Stomach (tissue), 9 donors: Measurements from ENCODE around the gene RBPJ. TPM values are rescaled to one million over a fixed set of nuclear protein-coding genes. Genes with fewer than 3 reads are reported as not detected.

Experiments
- DNase-seq, 2 donors: peaks; one replicate each; pipeline versions ENCODE4 v3.0.0 to v3.0.0-alpha.2; 2013 to 2019
- H3K27ac ChIP-seq, 5 donors: fragments of 200-600 bp in 4 of 5; sonication (generic) in 4 of 5; one replicate each; pipeline ENCODE4 v1.5.1; 2013 to 2019; ENCODE audit warnings: mild to moderate bottlenecking in 1 of 5, moderate library complexity in 1 of 5
- H3K27me3 ChIP-seq, 3 donors: fragments of 200-600 bp; sonication (generic); one replicate each; pipeline ENCODE4 v1.5.1; 2017 to 2019; ENCODE audit warnings: mixed run types in 1 of 3
- H3K36me3 ChIP-seq, 4 donors: fragments of 200-600 bp; sonication (generic); 1 replicate in 3 of 4; 2 replicates in 1 of 4; pipeline ENCODE4 v1.5.1; 2016 to 2019
- H3K4me1 ChIP-seq, 4 donors: fragments of 200-600 bp; sonication (generic); one replicate each; pipeline ENCODE4 v1.5.1; 2016 to 2019
- H3K4me3 ChIP-seq, 4 donors: fragments of 200-600 bp; sonication (generic) in 3 of 4; one replicate each; pipeline ENCODE4 v1.5.1; 2016 to 2019; ENCODE audit warnings: mild to moderate bottlenecking in 1 of 4
- H3K9me3 ChIP-seq, 4 donors: fragments of 200-600 bp; sonication (generic); one replicate each; pipeline ENCODE4 v1.5.1; 2016 to 2019
- EP300 ChIP-seq: sonication (generic); formaldehyde crosslinking; IDR thresholded peaks from one replicate; pipeline ENCODE4 v1.6.1; 2017; ENCODE audit warnings: antibody characterized with exemption
- POLR2A ChIP-seq, 4 donors: fragments of 450-650 bp; IDR thresholded peaks; one replicate each; pipeline ENCODE4 v1.6.1; 2016; ENCODE audit warnings: antibody characterized with exemption in 4 of 4, control low read depth in 2 of 4, mild to moderate bottlenecking in 1 of 4, moderate library complexity in 1 of 4
- POLR2AphosphoS5 ChIP-seq, 3 donors: sonication (generic); formaldehyde crosslinking; IDR thresholded peaks; one replicate each; pipeline ENCODE4 v1.6.1; 2016; ENCODE audit warnings: antibody characterized with exemption in 3 of 3
- WGBS, 5 donors: extraction: QIAGEN DNeasy Blood & Tissue Kit in 3 of 5; methylation state at CpG; one replicate each; pipeline versions ENCODE4 v1.1.5 to v1.1.7; 2013 to 2018; 5-methylcytosine and 5-hydroxymethylcytosine counted together
- intact Hi-C: fragments of 100-400 bp; cut with DNase I; formaldehyde crosslinking; loops from one replicate; pipeline ENCODE4 v1.15.1; 2023; ENCODE audit warnings: low total_unique reads
- polyA plus RNA-seq, 3 donors: library from polyadenylated mRNA; stranded (reverse); fragments of 200-250 nt; gene quantifications; one replicate each; pipeline ENCODE4 v1.2.3, GENCODE V29; 2013
- total RNA-seq, 5 donors: library from RNA; depleted of rRNA; stranded (reverse); fragments of >200 nt; gene quantifications; one replicate each; pipeline versions ENCODE4 v1.1.0 to v1.2.3, GENCODE V29; 2014 to 2016
- TF ChIP-seq, protein P1 (sequence below), 7 experiments: fragments of 450-650 bp in 4 of 7; fragments of 200-600 bp in 3 of 7; sonication (generic) in 3 of 7; IDR thresholded peaks; one replicate each; pipeline ENCODE4 v1.5.1; 2016 to 2019; ENCODE audit warnings: antibody characterized with exemption in 7 of 7, control low read depth in 2 of 7, mild to moderate bottlenecking in 1 of 7
- donor health status: healthy with polysubstance abuse.
- donor health status: Bipolar disorder and iron deficiency.
- donor health status: healthy.

The RBPJ gene
- total and polyA plus RNA-seq, 8 donors, result 23.2 to 184 (median 45.8) TPM

DNA sequence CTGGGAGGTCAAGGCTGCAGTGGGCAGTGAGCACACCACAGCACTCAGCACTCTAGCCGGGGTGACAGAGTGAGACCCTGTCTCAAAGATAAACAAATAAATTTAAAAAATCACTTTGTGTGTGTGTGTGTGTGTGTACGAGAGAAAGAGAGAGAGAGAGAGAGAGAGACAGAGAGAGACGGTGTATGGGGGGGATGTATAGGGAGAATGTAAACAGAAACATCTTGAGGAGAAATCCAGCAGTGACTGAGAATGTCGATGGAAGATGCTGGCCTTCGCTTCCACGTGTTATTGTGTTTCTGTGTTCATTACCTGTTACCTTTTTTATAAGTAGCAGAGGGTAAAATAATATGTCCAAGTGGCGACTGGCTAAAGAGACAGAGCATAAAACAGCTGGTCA is 23.6 kb upstream of the RBPJ start:
- no peak for TF ChIP-seq POLR2AphosphoS5 (IDR thresholded peaks at IDR 0.05)
- no peak for TF ChIP-seq POLR2A (IDR thresholded peaks at IDR 0.05)
- TF ChIP-seq, protein P1, sequence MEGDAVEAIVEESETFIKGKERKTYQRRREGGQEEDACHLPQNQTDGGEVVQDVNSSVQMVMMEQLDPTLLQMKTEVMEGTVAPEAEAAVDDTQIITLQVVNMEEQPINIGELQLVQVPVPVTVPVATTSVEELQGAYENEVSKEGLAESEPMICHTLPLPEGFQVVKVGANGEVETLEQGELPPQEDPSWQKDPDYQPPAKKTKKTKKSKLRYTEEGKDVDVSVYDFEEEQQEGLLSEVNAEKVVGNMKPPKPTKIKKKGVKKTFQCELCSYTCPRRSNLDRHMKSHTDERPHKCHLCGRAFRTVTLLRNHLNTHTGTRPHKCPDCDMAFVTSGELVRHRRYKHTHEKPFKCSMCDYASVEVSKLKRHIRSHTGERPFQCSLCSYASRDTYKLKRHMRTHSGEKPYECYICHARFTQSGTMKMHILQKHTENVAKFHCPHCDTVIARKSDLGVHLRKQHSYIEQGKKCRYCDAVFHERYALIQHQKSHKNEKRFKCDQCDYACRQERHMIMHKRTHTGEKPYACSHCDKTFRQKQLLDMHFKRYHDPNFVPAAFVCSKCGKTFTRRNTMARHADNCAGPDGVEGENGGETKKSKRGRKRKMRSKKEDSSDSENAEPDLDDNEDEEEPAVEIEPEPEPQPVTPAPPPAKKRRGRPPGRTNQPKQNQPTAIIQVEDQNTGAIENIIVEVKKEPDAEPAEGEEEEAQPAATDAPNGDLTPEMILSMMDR (IDR thresholded peaks at IDR 0.05), result no peak
- TF ChIP-seq EP300, result no peak
- Histone ChIP-seq H3K9me3 (no peaks in the 10 kb centered on the region), H3K4me3 (no peak overlapping the region), H3K4me1 (peaks cover 0 to 10% (median 2%) of the 10 kb centered on the region in 4 donors), H3K36me3 (no peaks in the 10 kb centered on the region), H3K27me3 (no peaks in the 10 kb centered on the region), H3K27ac (no peak overlapping the region)
- WGBS, 5 donors, result 86 to 88% (median 87%) methylated on average over 7 of the region's 7 CpGs
- intact Hi-C loops, result no loop called here
- DNase-seq, result no peak

DNA sequence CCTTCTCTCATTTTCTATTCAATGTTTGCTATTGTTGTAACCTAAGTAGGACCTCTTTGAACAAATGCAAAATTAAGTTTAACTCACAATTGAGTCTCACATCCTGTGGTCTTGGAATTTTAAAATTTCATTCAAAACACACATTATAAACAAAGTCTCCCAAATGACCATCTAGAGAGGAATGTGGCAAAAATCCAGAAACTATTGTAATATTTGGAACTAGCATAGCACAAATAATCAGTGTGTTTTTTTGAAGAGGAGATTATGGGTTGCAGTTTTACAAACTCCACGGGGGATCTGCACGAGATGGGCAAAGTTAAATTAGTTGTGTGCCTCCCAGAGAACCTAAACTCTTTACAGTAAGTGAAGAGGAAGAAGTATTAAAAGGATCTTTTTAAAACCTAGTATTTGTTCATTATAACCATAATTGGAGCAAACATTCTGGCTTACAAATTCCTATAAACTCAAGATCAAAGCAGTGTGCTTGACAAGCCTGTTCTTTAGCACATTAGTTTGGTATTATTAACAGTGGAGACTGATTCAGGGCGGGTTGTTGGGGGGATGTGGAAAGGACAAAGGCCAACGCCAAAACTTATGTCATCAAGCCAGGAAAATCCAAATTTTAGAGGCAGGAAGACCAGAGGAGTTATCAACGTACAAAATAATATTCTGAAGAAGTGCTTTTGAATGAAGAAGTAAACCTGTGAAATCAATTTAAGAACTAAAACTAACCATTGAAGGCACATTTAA is 22.4 kb upstream of the RBPJ start:
- Histone ChIP-seq H3K4me1 (peaks cover 0 to 10% (median 2%) of the 10 kb centered on the region in 4 donors), H3K4me3 (no peak overlapping the region), H3K36me3 (no peaks in the 10 kb centered on the region), H3K27me3 (no peaks in the 10 kb centered on the region), H3K27ac (peak overlapping the region in 1 of 5 donors; percentile 35), H3K9me3 (no peaks in the 10 kb centered on the region)
- DNase-seq, result peak in 1 of 2 donors; percentile 24
- intact Hi-C loops, result no loop called here
- WGBS, 5 donors, result 38 to 51% (median 43%) methylated on average over 5 of the region's 5 CpGs
- TF ChIP-seq POLR2AphosphoS5 (IDR thresholded peaks at IDR 0.05) (no peak), EP300 (no peak), POLR2A (IDR thresholded peaks at IDR 0.05) (no peak)
- TF ChIP-seq, protein P1 (IDR thresholded peaks at IDR 0.05), result no peak

DNA sequence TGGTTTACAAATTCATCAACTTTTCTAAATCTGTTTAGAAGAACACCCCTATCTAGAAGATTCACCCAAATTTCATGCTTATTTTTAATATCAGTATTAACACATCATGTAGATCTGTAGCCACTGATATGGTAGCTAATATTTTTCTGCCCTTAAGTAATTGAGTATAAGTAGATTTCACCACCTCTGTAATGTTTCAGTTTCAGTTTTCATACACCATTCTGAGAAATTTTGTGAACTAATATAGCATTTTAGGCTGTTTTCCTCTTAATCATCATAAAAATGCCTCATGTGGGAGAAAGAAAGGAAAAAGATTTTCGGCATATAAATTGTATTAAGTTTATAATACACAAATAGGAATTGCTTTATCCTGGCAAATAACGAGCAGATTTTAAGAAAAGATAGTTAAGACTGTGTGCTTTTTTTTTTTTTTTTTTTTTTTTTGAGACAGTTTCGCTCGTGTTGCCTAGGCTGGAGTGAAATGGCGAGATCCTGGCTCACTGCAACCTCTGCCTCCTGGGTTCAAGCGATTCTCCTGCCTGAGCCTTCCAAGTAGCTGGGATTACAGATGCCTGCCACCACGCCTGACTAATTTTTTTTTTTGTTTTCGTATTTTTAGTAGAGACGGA is 21.4 kb upstream of the RBPJ start:
- no peak for DNase-seq
- intact Hi-C loops, result no loop called here
- H3K27ac ChIP-seq, result no peak overlapping the region
- TF ChIP-seq EP300, result no peak
- TF ChIP-seq, protein P1 (IDR thresholded peaks at IDR 0.05), result no peak
- no peak for TF ChIP-seq POLR2A (IDR thresholded peaks at IDR 0.05)
- TF ChIP-seq POLR2AphosphoS5 (IDR thresholded peaks at IDR 0.05), result no peak
- 78 to 87% (median 87%) methylated on average over 9 of the region's 9 CpGs for WGBS, 5 donors
- H3K4me3 ChIP-seq, result no peak overlapping the region
- H3K36me3 ChIP-seq, result no peaks in the 10 kb centered on the region
- peaks cover 0 to 10% (median 2%) of the 10 kb centered on the region in 4 donors for H3K4me1 ChIP-seq
- no peaks in the 10 kb centered on the region for H3K9me3 ChIP-seq
- H3K27me3 ChIP-seq, result no peaks in the 10 kb centered on the region

DNA sequence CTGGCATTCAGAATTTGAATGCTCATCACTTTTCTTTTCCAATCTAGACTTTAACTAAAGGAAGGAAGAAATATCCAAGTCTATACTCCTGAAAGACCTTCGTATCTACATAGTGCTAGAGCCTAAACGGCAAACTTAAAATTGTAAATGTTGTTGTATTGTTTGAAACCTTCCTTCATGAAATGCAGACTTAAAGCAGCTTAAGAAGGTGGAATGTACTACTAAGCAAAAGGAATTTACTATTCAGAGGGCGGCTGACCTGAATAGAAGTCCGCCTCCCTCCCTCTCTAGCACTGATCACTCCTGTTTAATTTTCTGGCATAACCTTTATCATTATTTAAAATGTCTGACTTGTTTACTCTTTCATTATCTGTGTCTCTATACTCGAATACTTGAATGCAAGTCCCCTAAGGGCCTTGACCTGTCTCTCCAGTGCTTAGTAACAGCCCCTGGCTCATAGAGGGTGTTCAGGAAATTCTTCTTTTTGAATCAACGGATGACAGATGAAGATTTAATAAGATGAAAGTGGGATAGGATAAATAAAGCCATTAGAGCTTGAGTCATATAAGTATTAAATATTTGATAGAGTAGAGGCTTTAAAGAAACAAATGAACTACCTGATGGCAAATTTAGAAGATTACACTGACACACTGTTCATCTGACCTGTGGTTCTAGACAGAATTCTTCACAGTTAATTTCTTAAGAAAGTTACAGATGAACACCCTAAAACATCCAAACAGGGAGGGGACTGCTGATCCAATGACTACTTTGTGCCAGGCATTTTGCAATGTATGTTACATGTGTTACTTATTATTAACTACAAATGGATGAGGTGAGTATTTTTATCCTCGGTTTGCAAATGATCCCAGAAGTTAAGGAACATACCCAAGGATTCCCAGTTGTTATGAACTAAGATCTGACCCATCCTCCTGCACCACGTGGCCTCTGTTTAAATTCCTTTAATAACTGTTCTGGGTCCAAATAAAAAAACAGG is 20.2 kb upstream of the RBPJ start:
- Histone ChIP-seq H3K9me3 (no peaks in the 10 kb centered on the region), H3K27ac (no peak overlapping the region), H3K27me3 (no peaks in the 10 kb centered on the region), H3K4me1 (peaks cover 0 to 10% (median 2%) of the 10 kb centered on the region in 4 donors), H3K4me3 (no peak overlapping the region), H3K36me3 (no peaks in the 10 kb centered on the region)
- no peak for TF ChIP-seq POLR2AphosphoS5 (IDR thresholded peaks at IDR 0.05)
- no peak for TF ChIP-seq EP300
- TF ChIP-seq, protein P1 (IDR thresholded peaks at IDR 0.05), result no peak
- no peak for TF ChIP-seq POLR2A (IDR thresholded peaks at IDR 0.05)
- WGBS, 5 donors, result 69 to 76% (median 71%) methylated on average over 8 of the region's 8 CpGs
- intact Hi-C loops, result no loop called here
- DNase-seq, result no peak
